ENCODE data around the gene ARPC3.
"Not testable (repeated sequence)": the region's sequence is repeated elsewhere in the genome, so short reads cannot be mapped to it uniquely, and the experiment has no call there.

Gene ARPC3

DNA sequence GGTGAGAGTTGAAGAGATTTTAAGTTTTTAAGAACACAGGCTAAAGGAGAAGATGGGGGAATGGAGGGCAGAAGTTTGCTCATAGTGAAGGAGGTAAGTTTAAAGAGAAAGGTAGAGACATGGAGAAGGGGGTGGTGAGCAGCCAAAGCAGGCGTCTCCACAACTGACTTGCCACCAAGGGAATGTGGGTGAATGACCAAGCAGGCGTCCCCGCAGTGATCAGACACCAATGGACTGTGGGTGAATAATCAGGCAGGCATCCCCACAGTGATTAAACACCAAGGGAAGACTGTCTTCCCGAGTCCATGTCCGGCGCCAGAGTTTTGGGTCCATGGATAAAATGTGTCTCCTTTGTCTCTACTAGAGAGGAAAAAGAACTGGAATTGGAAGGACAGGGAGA lies 40.1 kb downstream of the ARPC3 start:
- DNase-seq, result not testable (repeated sequence)

DNA sequence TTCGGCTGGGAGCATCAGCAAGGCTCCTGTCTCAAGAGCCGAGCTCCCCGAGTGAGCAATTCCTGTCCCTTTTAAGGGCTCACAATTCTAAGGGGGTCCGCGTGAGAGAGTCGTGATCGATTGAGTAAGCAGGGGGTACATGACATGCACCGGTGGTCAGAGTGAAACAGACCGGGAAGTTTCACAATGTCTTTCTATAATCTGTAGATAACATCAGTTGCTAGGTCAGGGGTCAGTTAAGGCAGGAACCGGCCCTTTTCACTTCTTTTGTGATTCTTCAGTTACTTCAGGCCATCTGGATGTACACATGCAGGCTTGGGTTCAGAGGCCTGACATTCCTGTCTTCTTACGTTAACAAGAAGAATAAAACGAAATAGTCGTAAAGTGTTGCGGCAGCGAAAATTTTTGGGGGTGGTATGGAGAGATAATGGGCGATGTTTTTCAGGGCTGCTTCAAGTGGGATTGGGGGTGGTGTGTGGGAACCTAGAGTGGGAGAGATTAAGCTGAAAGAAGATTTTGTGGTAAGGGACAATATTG lies 44.9 kb downstream of the ARPC3 start:
- DNase-seq, result not testable (repeated sequence)

DNA sequence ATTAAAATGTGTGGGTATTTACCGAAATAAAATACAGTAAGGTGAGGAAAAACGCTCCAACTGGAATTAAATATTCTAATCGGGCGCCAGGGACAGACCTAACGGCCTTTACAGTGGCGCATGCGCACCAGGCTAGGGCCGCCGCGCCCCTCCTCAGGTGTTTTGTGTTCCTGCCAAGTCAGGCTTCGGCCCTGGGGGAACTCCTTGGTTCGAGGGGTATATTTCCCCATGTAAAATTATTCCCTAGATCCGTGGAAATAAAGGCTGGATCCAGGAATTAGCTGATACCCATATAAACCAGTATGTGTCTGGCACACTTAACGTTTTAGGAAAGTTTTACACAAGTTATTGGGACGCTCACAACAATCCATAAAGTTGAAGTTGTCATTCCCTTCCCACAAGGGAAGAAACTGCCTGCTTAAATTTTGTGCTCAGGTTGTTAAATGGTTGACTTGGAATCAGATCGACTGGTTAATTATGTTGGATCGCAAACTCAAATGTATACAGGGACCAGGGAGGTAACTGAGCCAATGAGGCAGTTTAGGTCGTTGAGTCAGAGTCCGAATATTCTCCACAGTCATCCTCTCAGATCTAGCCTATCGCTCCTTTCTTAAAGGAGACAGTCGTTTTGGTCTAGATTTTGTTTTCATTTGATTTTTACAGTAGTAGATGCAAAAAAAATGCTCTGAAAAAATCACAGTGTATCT lies 46.0 kb downstream of the ARPC3 start:
- peak; percentile 29 for DNase-seq

DNA sequence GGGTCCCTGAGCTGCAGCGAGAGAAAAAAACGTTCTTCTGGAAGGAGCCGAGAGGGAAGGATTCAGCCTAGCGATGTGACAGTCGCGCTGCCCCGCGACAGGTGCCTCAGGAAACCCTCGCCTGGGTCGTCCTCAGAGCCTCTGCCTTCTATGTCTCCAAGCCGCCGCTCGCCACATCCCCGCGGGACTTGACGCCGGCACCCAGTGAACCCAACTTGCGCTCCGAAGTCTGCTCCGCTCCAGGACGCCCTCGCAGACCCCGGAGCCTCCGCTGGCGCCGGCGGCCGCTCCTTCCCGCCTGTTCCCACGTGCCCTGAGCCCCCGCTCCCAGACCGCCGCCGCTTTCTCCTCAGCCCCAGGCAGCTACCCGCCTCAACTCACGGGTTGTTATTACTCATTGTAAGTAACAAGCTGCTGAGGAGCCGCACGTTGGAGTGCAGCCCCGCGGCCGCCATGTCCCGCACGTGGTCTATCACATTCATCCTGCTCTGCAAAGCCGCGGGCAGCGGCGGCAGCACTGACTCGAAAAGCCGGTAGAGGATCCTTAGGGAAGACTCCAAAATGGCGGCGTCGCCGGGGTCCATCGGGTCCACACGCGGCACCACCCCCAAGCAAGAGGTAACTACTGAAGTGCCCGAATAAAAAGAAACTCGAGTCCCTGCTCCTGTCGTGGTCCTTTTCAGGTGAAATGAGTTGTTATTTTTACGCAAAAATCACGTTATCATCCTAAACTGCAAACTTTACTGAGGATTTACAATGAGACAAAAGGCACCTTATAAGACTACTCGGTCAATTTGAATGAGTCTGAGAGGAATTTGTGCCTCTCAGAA lies 46.8 kb downstream of the ARPC3 start, which contains the start of gene ANAPC7:
Gene ANAPC7, minus strand, starts transcription at position 563 of the 830 bp plus-strand sequence. Its CDS starts 81 bp downstream, at position 482.
- peak; percentile 71 for DNase-seq
